ENCODE data around the gene GBE1.

DNA sequence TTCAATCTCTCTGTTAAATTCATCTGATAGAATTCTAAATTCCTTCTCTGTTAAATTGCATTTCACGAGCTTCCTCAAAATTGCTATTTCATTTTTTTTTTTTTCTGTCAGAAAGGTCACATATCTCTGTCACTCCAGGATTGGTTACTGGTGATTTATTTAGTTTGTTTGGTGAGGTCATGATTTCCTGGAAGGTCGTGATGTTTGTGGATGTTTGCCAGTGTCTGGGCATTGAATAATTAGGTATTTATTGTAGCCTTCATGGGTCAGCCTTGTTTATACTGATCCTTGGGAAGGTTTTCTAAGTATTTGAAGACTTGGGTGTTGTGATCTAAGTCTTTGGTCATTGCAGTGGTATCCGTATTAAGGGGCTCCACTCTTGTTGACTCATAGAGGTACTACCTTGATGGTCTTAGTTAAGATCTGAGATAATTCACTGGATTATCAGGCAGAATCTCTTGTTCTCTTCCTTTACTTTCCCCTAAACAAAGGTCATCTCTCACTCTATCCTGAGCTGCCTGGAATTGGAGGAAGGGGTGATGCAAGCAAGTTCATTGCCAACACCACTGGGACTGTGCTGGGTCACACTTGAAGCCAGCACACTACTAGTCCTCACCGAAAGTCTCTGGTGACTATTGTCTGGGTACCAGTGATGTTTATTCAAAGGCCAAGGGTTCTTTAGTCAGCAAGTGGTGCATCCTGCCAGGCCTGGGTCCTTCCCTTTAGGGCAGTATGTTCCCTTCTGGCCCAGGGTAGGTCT, 231.1 kb downstream of the GBE1 start:
- TF ChIP-seq, protein P1, sequence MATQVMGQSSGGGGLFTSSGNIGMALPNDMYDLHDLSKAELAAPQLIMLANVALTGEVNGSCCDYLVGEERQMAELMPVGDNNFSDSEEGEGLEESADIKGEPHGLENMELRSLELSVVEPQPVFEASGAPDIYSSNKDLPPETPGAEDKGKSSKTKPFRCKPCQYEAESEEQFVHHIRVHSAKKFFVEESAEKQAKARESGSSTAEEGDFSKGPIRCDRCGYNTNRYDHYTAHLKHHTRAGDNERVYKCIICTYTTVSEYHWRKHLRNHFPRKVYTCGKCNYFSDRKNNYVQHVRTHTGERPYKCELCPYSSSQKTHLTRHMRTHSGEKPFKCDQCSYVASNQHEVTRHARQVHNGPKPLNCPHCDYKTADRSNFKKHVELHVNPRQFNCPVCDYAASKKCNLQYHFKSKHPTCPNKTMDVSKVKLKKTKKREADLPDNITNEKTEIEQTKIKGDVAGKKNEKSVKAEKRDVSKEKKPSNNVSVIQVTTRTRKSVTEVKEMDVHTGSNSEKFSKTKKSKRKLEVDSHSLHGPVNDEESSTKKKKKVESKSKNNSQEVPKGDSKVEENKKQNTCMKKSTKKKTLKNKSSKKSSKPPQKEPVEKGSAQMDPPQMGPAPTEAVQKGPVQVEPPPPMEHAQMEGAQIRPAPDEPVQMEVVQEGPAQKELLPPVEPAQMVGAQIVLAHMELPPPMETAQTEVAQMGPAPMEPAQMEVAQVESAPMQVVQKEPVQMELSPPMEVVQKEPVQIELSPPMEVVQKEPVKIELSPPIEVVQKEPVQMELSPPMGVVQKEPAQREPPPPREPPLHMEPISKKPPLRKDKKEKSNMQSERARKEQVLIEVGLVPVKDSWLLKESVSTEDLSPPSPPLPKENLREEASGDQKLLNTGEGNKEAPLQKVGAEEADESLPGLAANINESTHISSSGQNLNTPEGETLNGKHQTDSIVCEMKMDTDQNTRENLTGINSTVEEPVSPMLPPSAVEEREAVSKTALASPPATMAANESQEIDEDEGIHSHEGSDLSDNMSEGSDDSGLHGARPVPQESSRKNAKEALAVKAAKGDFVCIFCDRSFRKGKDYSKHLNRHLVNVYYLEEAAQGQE (IDR thresholded peaks at IDR 0.05; ENCODE audit: insufficient replicate concordance, low read depth): no peak
- TF ChIP-seq SPI1 (IDR thresholded peaks at IDR 0.05; ENCODE audit: borderline replicate concordance, low read depth): no peak
- TF ChIP-seq, protein P2, sequence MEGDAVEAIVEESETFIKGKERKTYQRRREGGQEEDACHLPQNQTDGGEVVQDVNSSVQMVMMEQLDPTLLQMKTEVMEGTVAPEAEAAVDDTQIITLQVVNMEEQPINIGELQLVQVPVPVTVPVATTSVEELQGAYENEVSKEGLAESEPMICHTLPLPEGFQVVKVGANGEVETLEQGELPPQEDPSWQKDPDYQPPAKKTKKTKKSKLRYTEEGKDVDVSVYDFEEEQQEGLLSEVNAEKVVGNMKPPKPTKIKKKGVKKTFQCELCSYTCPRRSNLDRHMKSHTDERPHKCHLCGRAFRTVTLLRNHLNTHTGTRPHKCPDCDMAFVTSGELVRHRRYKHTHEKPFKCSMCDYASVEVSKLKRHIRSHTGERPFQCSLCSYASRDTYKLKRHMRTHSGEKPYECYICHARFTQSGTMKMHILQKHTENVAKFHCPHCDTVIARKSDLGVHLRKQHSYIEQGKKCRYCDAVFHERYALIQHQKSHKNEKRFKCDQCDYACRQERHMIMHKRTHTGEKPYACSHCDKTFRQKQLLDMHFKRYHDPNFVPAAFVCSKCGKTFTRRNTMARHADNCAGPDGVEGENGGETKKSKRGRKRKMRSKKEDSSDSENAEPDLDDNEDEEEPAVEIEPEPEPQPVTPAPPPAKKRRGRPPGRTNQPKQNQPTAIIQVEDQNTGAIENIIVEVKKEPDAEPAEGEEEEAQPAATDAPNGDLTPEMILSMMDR (IDR thresholded peaks at IDR 0.05; ENCODE audit: insufficient read depth, low read length): no peak
